Upper lobe of left lung (tissue), 4 donors: ENCODE results near the gene IL1RL1.

Experiments
- CTCF ChIP-seq, 6 experiments: fragments of 450-650 bp in 4 of 6; fragments of 200-600 bp in 2 of 6; sonication (generic) in 2 of 6; IDR thresholded peaks; one replicate each; pipeline ENCODE4 v1.5.1; 2016 to 2019; ENCODE audit warnings: antibody characterized with exemption in 6 of 6
- EP300 ChIP-seq, 4 donors: sonication (generic); formaldehyde crosslinking; IDR thresholded peaks; one replicate each; pipeline ENCODE4 v1.5.1; 2017; ENCODE audit warnings: antibody characterized with exemption in 4 of 4, control low read depth in 2 of 4
- POLR2A ChIP-seq, 4 donors: fragments of 450-650 bp; IDR thresholded peaks; one replicate each; pipeline ENCODE4 v1.5.1; 2016 to 2017; ENCODE audit warnings: antibody characterized with exemption in 4 of 4, mild to moderate bottlenecking in 2 of 4
- POLR2AphosphoS5 ChIP-seq, 2 donors: sonication (generic); formaldehyde crosslinking; IDR thresholded peaks; one replicate each; pipeline ENCODE4 v1.5.1; 2017; ENCODE audit warnings: antibody characterized with exemption in 2 of 2

- TF ChIP-seq CTCF (IDR thresholded peaks at IDR 0.05) (no peak), POLR2AphosphoS5 (IDR thresholded peaks at IDR 0.05) (no peak), EP300 (IDR thresholded peaks at IDR 0.05) (no peak), POLR2A (IDR thresholded peaks at IDR 0.05) (no peak)
Observed at GRCh38 chr2:102302458-102302857, 8.9 kb upstream of the IL1RL1 start.
